Adrenal gland (tissue), 5 donors: ENCODE data around the gene TADA2B.

Source experiments
- CTCF ChIP-seq, 6 experiments: fragments of 450-650 bp in 4 of 6; fragments of 200-600 bp in 2 of 6; sonication (generic) in 1 of 6; IDR thresholded peaks; 1 replicate in 5 of 6; 2 replicates in 1 of 6; pipeline versions ENCODE4 v1.5.1 to v1.8.0; 2016 to 2021; ENCODE audit warnings: antibody characterized with exemption in 6 of 6, mild to moderate bottlenecking in 2 of 6, moderate library complexity in 1 of 6
- POLR2A ChIP-seq, 2 donors: fragments of 450-650 bp; IDR thresholded peaks; one replicate each; pipeline ENCODE4 v1.6.1; 2017; ENCODE audit warnings: antibody characterized with exemption in 2 of 2, mild to moderate bottlenecking in 2 of 2, moderate library complexity in 1 of 2
- donor health status: DM: no; HTN: no; CAD: no.

- no peak for TF ChIP-seq CTCF (IDR thresholded peaks at IDR 0.05)
- TF ChIP-seq POLR2A (IDR thresholded peaks at IDR 0.05): no peak
Observed at GRCh38 chr4:7017446-7018048, 25.6 kb upstream of the TADA2B start.
